Activated CD4-positive, alpha-beta T cell treated with anti-CD3 and anti-CD28 coated beads, Interleukin-2, amount 50 U/mL, for 4 hours (primary cell): Measurements from ENCODE around the gene AGFG2.
A peak's percentile ranks its signal among the peaks of the same experiment; 100 is the strongest.

Experiments
- DNase-seq, 2 experiments: peaks; one replicate each; pipeline ENCODE4 v3.0.0-alpha.2; 2020

The AGFG2 gene

GRCh38 chr7:100588438-100588837, 49.4 kb downstream of the AGFG2 start:
- DNase-seq = no peak

DNA sequence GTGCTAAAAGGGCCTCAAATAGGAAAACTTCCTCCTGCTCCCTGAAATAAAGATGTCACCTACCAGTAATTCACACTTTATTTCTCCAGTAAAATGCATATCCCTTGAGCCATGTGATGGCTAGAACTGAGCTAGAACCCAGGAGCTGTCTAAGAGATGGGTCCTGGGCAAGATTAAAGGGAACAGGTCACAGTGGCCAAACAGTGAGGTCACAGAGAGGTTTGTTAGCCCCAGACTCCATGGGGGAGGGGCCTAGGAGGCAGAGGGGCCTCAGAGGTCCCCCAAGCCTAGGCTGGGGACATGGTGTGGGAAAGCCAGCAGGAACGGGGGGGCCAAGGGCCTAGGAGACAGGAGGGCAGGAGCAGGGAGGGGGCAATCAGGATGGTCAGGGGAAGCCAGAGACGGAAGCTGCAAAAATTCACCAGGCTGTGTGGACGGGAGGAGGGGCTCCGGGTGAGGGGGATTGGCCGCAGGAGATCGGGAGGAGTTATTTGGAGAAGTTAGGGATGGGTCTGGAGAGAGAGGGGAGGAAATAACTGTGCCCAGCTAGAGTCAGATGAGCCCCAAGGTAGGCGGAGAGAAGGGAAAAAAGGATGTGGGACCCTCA, 50.4 kb downstream of the AGFG2 start:
- no peak for DNase-seq

DNA sequence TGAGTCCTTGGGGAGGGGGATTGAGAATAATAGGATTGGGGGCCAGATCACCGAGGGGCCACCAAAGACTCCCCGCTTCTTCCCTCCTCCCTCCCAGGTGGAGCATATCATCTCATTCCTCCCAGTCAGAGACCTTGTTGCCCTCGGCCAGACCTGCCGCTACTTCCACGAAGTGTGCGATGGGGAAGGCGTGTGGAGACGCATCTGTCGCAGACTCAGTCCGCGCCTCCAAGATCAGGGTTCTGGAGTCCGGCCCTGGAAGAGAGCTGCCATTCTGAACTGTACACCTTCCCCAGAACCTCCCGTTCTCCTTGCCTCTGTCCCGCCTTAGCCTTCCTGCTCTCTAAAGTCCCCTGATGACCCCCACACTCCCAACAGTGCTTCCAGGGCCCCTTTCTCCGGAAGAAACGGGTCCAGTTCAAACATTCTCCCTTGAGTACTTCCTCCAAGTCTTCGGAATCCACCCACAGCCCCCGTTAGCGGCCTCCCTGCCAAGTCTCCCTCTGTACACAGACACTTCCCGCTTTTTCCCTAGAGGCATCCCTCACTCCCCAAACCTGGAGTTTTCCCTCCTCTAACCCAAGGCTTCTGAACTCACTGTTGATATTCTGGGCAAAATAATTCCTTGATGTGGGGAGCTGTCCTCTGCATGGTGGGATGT, 51.2 kb downstream of the AGFG2 start:
- DNase-seq = no peak

- no peak for DNase-seq
Observed at GRCh38 chr7:100591596-100591995, 52.6 kb downstream of the AGFG2 start.

DNA sequence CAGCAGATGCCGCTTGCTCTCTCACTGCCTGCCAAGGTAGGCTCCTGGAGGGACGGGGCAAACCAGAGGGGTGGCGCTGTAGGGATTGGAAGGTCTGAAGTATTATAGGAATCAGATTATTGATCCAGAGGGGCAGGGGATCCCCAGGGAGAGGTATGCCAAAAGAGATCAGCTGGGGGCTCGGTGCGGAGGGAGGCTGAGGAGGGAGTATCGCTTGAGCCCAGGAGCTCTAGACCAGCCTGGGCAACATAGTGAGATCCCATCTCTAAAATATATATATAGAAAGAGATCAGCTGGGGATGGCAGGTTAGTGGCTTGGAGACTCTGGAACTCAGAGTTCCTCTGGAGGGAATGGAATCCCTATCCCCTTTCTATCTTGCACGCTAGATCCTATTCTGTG, 56.2 kb downstream of the AGFG2 start:
- no peak for DNase-seq

GRCh38 chr7:100598425-100598824, 59.4 kb downstream of the AGFG2 start:
- DNase-seq = no peak

DNA sequence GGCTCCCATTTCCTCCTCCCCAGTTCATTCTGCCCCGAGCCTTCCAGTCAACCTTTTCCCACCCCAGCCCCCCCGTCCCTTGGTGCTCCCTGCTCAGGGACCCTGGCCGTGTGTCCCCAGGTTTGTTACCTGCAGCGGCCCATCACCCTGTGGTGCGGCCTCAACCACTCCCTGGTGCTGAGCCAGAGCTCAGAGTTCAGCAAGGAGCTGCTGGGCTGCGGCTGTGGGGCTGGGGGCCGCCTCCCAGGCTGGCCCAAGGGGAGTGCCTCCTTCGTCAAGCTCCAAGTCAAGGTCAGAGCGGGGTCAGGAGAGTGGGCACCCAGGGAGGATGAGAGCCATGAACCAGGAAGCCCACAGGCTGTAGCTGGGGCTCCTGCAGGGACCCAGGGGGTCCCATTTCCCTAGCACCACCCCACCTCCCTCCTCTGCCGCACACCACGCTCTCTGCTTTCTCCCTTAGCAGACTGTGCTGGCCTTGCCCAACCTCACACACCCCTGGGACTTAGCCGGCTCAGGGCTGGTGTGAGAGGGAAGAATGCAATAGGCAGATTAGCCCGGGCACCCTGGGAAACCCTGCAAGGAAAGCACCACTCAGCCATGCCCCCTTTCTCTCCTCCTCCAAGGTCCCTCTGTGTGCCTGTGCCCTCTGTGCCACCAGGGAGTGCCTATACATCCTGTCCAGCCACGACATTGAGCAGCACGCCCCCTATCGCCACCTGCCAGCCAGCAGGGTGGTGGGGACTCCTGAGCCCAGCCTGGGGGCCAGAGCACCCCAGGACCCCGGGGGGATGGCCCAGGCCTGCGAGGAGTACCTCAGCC, 61.1 kb downstream of the AGFG2 start:
- no peak for DNase-seq

DNA sequence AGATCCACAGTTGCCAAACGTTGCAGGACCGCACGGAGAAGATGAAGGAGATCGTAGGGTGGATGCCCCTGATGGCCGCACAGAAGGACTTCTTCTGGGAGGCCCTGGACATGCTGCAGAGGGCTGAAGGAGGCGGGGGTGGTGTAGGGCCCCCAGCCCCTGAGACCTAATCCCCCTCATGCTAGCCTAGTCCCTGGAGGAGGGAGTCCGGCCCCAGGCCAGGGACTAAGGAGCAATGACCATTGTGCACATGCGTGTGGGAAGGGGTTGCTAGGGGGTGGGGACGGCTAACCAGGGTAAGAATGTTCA, 61.7 kb downstream of the AGFG2 start:
- DNase-seq = no peak

GRCh38 chr7:100602889-100603725, 64.1 kb downstream of the AGFG2 start:
- no peak for DNase-seq

- no peak for DNase-seq
Observed at GRCh38 chr7:100603726-100604027, 64.7 kb downstream of the AGFG2 start.

GRCh38 chr7:100604028-100604975, 65.3 kb downstream of the AGFG2 start:
- peak; percentile 51 to 53 for DNase-seq

DNA sequence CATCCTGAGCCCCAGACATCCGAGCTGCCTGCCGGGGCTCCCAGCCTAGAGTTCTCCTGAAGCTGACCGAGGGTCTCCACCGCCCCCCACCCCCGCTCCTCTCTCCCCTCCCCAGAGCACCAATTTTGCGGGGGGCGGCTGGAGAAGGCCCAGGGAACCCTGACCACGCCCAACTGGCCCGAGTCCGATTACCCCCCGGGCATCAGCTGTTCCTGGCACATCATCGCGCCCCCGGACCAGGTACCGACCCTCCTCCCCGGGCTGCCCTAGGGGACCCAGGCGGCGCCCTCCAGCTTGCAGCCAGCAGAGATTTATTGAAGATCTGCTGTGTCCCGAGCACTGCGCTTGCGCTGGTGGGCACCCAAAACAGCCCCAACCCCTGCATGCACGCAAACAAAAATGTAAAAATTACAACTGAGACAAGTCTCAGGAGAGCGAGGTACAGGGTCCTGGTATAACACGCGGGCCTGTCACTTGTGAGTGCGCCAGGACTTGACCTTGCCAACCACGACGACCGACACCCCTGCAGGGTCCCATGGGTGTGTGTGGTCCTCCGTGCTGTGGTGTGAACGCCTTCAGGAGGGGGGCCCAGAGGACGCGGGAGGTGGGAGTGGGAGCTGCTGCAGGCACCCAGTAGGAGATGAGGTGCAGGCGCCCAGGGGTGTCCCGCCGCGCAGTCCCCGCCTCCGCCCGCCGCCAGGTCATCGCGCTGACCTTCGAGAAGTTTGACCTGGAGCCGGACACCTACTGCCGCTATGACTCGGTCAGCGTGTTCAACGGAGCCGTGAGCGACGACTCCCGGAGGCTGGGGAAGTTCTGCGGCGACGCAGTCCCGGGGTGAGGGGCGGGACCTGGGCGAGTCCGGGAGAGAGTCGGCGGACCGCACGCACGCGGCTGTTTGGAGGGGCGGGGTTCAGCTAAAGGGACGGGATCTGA, 66.2 kb downstream of the AGFG2 start:
- DNase-seq = no peak

- no peak for DNase-seq
Observed at GRCh38 chr7:100606313-100606712, 67.3 kb downstream of the AGFG2 start.

DNA sequence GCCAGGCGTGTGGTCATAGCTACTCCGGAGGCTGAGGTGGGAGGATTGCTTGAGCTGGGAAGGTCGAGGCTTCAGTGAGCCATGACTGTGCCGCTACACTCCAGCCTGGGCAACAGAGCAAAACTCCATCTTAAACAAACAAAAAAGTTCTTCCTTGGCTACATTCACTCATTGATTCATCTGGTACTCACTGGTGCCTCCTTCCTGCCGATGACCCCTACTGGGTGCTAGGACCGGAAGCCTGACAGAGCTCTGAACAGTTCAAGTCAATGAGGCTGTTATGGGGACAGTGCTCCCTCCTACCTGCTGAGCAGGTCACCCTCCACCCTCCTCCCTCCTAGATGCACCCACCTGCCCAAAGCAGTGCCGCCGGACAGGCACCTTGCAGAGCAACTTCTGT, 68.1 kb downstream of the AGFG2 start:
- DNase-seq = no peak

- DNase-seq = no peak
Observed at GRCh38 chr7:100609958-100610357, 71.0 kb downstream of the AGFG2 start.

DNA sequence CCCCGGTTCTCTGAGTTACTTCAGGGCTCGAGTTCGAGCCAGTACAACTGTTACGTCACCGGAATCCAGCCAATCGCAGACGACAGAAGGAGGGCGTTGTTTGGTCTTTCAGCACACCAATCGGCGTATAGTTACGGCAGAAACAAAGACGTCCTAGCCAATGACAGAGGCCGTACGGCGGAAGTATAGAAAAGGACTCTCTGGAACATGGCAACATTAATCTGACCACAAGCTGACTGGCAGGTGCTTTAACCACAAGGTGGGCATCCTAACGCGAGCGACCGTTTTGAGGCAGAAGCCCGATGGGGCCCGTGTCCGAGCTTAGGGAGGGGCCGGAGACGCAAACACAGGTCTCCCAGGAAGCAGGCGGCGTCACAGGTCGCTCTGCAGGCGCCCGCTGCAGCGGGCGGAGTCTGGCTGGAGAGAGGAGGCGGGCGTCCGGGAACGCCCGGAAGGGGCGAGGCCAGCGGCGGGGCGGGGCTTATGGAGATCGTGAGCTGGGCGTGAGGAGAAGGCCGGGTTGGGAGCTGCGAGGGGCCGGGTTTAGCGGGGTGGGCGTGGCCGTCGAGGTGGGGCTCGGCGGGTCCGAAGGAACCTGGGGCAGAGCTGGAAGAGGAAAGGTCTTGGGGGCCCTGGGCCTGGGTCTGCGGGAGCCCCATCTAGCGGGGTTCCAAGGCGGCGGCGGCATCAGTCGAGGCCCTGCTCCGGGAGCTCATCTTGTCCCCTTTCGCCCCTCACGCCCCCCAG, 73.2 kb downstream of the AGFG2 start, which contains the start of gene MOSPD3:
Gene MOSPD3, plus strand, starts transcription at position 558 of the 747 bp plus-strand sequence. CDS start 252 bp downstream, outside the sequence.
- DNase-seq = peak; percentile 96 to 97

DNA sequence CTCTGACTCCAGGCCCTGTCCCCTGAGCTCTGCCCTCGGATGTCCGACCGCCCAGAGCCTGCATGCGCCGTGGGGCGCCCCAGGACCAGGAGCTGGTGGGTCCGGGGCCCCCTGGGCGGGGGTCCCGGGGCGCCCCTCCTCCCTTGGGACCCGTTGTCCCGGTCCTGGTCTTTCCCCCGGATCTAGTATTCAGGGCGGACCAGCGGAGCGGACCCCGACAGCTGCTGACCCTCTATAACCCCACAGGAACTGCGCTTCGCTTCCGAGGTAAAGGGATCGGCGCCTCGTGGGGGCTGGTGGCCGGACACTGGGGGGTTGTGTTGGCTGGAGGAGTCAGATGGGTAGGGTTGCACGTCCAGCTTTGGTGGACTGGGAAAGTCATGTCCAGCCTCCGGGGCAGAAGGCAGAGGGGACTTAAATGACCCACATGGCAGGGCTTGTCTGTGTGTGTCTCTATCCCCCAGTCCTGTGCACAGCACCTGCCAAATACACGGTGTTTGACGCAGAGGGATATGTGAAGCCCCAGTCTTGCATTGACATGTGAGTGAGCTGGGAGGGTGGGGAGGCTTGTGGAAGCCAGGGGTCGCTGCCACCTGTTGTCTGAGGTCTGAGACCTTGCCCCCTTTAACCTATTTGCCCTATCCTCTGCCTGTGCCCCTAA, 73.9 kb downstream of the AGFG2 start:
- no peak for DNase-seq

GRCh38 chr7:100613412-100614175, 74.6 kb downstream of the AGFG2 start:
- no peak for DNase-seq

DNA sequence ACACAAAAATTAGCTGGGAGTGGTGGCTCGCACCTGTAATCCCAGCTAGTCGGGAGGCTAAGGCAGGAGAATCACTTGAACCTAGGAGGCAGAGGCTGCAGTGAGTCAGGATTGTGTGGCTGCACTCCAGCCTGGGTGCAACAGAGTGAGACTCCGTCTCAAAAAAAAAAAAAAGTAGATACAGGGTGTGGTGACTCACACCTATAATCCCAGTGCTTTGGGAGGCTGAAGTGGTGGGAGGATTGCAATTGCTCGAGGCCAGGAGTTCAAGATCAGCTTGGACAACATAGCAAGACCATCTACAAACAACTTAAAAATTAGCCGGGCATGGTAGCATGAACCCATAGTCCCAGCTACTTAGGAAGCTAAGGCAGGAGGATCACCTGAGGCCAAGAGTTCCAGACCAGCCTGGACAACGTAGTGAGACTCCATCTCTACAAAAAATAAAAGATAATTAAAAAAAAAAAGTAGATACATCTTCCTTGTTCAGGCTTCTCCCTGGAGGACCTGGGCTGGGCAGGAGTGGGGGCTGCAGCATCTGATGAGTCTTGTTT, 75.4 kb downstream of the AGFG2 start:
- no peak for DNase-seq
